PFSK-1 (cell line): ENCODE results near the gene STYX.

Experiments used
- FOXP2 ChIP-seq: optimal IDR thresholded peaks from 2 replicates; pipeline ENCODE3; 2011; ENCODE audit warnings: borderline replicate concordance, control low read depth, inconsistent platforms; ENCODE audit not compliant: insufficient read depth; ENCODE audit errors: extremely low read length, extremely low read depth
- POLR2AphosphoS5 ChIP-seq: IDR thresholded peaks from 2 replicates; pipeline ENCODE4 v1.6.1; 2012; ENCODE audit warnings: low read depth, mild to moderate bottlenecking, control low read depth, low read length, moderate library complexity
- REST ChIP-seq, 2 experiments: IDR thresholded peaks; 2 replicates each; pipeline versions ENCODE4 v1.6.1 to v1.8.0; 2011 to 2012; ENCODE audit warnings: low read depth in 2 of 2, low read length in 2 of 2, control low read depth in 1 of 2, inconsistent platforms in 1 of 2, mild to moderate bottlenecking in 1 of 2, moderate library complexity in 1 of 2; ENCODE audit not compliant: insufficient read depth in 1 of 2
- SIN3A ChIP-seq: IDR thresholded peaks from 2 replicates; pipeline ENCODE4 v1.6.1; 2012; ENCODE audit warnings: mild to moderate bottlenecking, low read length, moderate library complexity, borderline replicate concordance; ENCODE audit not compliant: insufficient read depth
- TAF1 ChIP-seq: IDR thresholded peaks from 2 replicates; pipeline ENCODE4 v1.6.1; 2012; ENCODE audit warnings: low read length, control low read depth, borderline replicate concordance; ENCODE audit not compliant: insufficient read depth

Gene STYX

GRCh38 chr14:52701223-52701622, 28.7 kb upstream of the STYX start:
- TF ChIP-seq FOXP2 = no peak
- no peak for TF ChIP-seq POLR2AphosphoS5

- TF ChIP-seq TAF1 = no peak
- no peak for TF ChIP-seq POLR2AphosphoS5
- TF ChIP-seq REST (IDR thresholded peaks at IDR 0.05; ENCODE audit: insufficient read depth in 1 of 2, low read depth in 2 of 2, low read length in 2 of 2) = no peak
- no peak for TF ChIP-seq SIN3A
- TF ChIP-seq FOXP2 = no peak
Observed at GRCh38 chr14:52703225-52703624, 26.7 kb upstream of the STYX start.

GRCh38 chr14:52703664-52704063, 26.3 kb upstream of the STYX start:
- TF ChIP-seq TAF1 (no peak), SIN3A (no peak), REST (IDR thresholded peaks at IDR 0.05; ENCODE audit: insufficient read depth in 1 of 2, low read depth in 2 of 2, low read length in 2 of 2) (no peak), FOXP2 (no peak), POLR2AphosphoS5 (no peak)

GRCh38 chr14:52706286-52706685, 23.7 kb upstream of the STYX start:
- no peak for TF ChIP-seq FOXP2
- no peak for TF ChIP-seq TAF1

GRCh38 chr14:52706724-52707706, 23.0 kb upstream of the STYX start, which contains the start of gene PSMC6:
TSS of gene PSMC6 (plus strand) at chr14:52707200. CDS start at chr14:52707220, 20 bp downstream.
- TF ChIP-seq REST (IDR thresholded peaks at IDR 0.05; ENCODE audit: insufficient read depth in 1 of 2, low read depth in 2 of 2, low read length in 2 of 2) (no peak), FOXP2 (no peak), POLR2AphosphoS5 (peak; percentile 84), TAF1 (no peak), SIN3A (no peak)

- no peak for TF ChIP-seq SIN3A
- TF ChIP-seq FOXP2 = no peak
- no peak for TF ChIP-seq TAF1
- TF ChIP-seq POLR2AphosphoS5 = no peak
- TF ChIP-seq REST (IDR thresholded peaks at IDR 0.05; ENCODE audit: insufficient read depth in 1 of 2, low read depth in 2 of 2, low read length in 2 of 2) = no peak
Observed at GRCh38 chr14:52711666-52712065, 18.3 kb upstream of the STYX start.
